ENCODE data around the gene EN2. TPM values are rescaled to one million over a fixed set of nuclear protein-coding genes. Genes with fewer than 3 reads are reported as not detected.

EN2 gene
- total and polyA plus RNA-seq, 7 experiments from 2014 or later = not detected

- Histone ChIP-seq H3K36me3 (ENCODE audit: control insufficient read depth in 2 of 3, insufficient read depth in 3 of 3, low read length in 3 of 3) (no peaks in the 10 kb centered on the region), H3K4me3 (ENCODE audit: low read length) (no peak overlapping the region), H3K27ac (ENCODE audit: low read depth, low read length) (no peak overlapping the region), H3K4me1 (ENCODE audit: control insufficient read depth in 2 of 2, insufficient read depth in 2 of 2, low read length in 2 of 2) (no peaks in the 10 kb centered on the region), H3K9me3 (ENCODE audit: control insufficient read depth in 2 of 3, low read length in 3 of 3) (no peaks in the 10 kb centered on the region), H3K27me3 (ENCODE audit: control insufficient read depth in 2 of 2, insufficient read depth in 2 of 2, low read length in 2 of 2) (peaks cover 4 to 28% of the 10 kb centered on the region in 2 donors)
- DNase-seq (no peak), ATAC-seq (no peak)
- peaks cover 61 to 84% (median 71%) of the 10 kb centered on the region in 5 donors for H3K27me3 Mint-ChIP-seq
- no peaks in the 10 kb centered on the region for H3K9me3 Mint-ChIP-seq
- peaks cover 6 to 19% (median 13%) of the 10 kb centered on the region in 7 donors for H3K4me1 Mint-ChIP-seq
- intact Hi-C loops (cut with micrococcal nuclease) = no loop called here
- ChIA-PET POLR2A (no interaction called here), CTCF (no interaction called here)
- no peak overlapping the region for H3K4me3 Mint-ChIP-seq
- peaks cover 0 to 4% (median 0%) of the 10 kb centered on the region in 5 donors for H3K36me3 Mint-ChIP-seq
- no peak overlapping the region for H3K27ac Mint-ChIP-seq
Measured at GRCh38 chr7:155463114-155463811, 5.3 kb downstream of the EN2 start.

DNA sequence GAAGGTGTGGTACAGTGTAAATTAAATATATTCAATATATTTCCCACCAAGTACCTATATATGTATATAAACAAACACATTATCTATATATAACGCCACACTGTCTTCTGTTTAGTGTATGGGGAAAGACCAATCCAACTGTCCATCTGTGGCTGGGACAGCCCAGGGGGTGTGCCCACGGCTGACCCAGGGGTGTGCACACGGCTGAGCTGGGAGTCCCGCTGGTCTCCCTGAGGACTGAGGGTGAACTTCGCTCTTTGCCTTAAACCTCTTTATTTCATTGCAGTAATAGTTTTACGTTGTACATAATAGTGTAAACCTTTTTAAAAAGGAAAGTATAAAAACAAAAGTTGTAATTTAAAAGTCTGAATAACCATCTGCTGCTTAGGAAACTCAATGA lies 6.3 kb downstream of the EN2 start:
- Mint-ChIP-seq H3K27ac (no peak overlapping the region), H3K4me3 (no peak overlapping the region), H3K9me3 (no peaks in the 10 kb centered on the region), H3K27me3 (peaks cover 67 to 92% (median 76%) of the 10 kb centered on the region in 5 donors), H3K4me1 (peaks cover 6 to 22% (median 16%) of the 10 kb centered on the region in 7 donors), H3K36me3 (peaks cover 0 to 2% (median 0%) of the 10 kb centered on the region in 5 donors)
- H3K4me3 ChIP-seq (ENCODE audit: low read length) = no peak overlapping the region
- H3K27me3 ChIP-seq (ENCODE audit: control insufficient read depth in 2 of 2, insufficient read depth in 2 of 2, low read length in 2 of 2) = peaks cover 5 to 28% of the 10 kb centered on the region in 2 donors
- no peak overlapping the region for H3K27ac ChIP-seq (ENCODE audit: low read depth, low read length)
- ChIA-PET CTCF (no interaction called here), POLR2A (no interaction called here)
- DNase-seq (no peak), ATAC-seq (no peak)
- no peaks in the 10 kb centered on the region for H3K9me3 ChIP-seq (ENCODE audit: control insufficient read depth in 2 of 3, low read length in 3 of 3)
- intact Hi-C loops (cut with micrococcal nuclease) = no loop called here
- H3K4me1 ChIP-seq (ENCODE audit: control insufficient read depth in 2 of 2, insufficient read depth in 2 of 2, low read length in 2 of 2) = no peaks in the 10 kb centered on the region
- H3K36me3 ChIP-seq (ENCODE audit: control insufficient read depth in 2 of 3, insufficient read depth in 3 of 3, low read length in 3 of 3) = no peaks in the 10 kb centered on the region

DNA sequence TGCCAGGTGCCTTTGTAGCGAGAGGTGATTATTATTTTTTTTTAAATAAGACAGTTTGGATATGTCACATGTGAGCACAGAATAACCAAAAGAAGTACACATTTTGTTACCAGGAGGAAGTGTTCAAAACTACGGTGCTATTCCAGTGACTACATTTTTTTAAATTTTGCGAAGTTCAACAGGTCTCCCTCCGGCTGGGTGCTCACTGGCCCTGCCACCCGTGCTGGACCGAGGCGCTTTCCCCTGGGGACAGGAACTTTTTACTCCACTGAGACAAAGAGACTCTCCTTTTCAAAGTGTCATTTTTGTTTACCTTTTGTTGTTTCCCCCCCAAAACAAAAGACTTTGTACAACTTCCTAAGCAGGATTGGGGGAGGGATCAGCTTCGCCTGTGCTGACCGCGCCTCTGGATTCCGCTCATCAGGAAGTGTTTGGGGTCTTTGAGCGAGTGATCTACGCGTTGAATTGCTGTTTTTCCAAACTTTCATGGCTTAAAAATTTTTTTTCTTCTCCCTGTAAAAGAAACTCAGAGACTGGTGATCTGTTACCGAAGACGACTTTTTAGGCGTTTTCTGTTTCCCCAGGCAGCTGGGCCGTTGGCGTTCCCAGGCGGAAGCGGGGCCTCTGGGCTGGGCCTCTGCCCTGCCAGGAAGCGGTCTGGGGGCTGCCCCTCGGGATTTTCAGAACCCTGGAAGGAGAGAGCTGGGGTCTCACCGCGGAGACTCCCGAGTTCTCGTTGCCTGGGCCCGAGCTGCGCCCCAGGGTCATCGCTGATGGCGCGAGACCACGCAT lies 7.2 kb downstream of the EN2 start:
- Histone ChIP-seq H3K9me3 (ENCODE audit: control insufficient read depth in 2 of 3, low read length in 3 of 3) (no peaks in the 10 kb centered on the region), H3K4me3 (ENCODE audit: low read length) (no peak overlapping the region), H3K27ac (ENCODE audit: low read depth, low read length) (no peak overlapping the region), H3K27me3 (ENCODE audit: control insufficient read depth in 2 of 2, insufficient read depth in 2 of 2, low read length in 2 of 2) (peaks cover 7 to 22% of the 10 kb centered on the region in 2 donors), H3K36me3 (ENCODE audit: control insufficient read depth in 2 of 3, insufficient read depth in 3 of 3, low read length in 3 of 3) (no peaks in the 10 kb centered on the region), H3K4me1 (ENCODE audit: control insufficient read depth in 2 of 2, insufficient read depth in 2 of 2, low read length in 2 of 2) (no peaks in the 10 kb centered on the region)
- CTCF ChIA-PET = no interaction called here
- DNase-seq (no peak), ATAC-seq (no peak)
- intact Hi-C loops (cut with micrococcal nuclease) = loop anchor here in 1 of 2 donors (5.0 kb wide), 1 partner anchor 1542 kb away; no protein-coding TSS in a partner anchor
- H3K27ac Mint-ChIP-seq = peak overlapping the region in 1 of 9 donors; percentile 9
- H3K4me3 Mint-ChIP-seq = peak overlapping the region in 2 of 10 donors; percentile 15 to 16
- H3K36me3 Mint-ChIP-seq = peaks cover 0 to 1% (median 0%) of the 10 kb centered on the region in 5 donors
- POLR2A ChIA-PET = no interaction called here
- no peaks in the 10 kb centered on the region for H3K9me3 Mint-ChIP-seq
- H3K27me3 Mint-ChIP-seq = peaks cover 67 to 92% (median 78%) of the 10 kb centered on the region in 5 donors
- peaks cover 6 to 20% (median 8%) of the 10 kb centered on the region in 7 donors for H3K4me1 Mint-ChIP-seq

DNA sequence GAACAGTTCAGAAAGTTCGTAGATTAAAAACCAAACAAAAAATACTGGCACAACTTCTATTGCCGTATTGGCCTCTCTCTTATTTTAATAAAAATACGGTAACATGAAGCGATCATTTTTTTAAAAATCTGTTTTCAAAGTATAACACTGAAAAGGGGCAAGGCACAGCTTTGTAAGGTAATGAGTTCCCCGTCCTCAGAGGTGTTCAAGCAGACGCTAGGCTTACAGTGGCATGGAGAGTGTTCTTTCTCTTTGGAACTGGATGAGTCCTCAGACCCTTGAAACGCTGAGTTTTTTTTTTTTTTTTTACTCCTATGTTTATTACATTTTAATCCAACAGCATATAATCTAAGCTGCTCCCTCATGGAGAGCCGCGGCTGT lies 7.8 kb downstream of the EN2 start:
- no peaks in the 10 kb centered on the region for H3K9me3 Mint-ChIP-seq
- intact Hi-C loops (cut with micrococcal nuclease) = loop anchor here in 1 of 2 donors (2.0 to 5.0 kb wide), 2 partner anchors 89 to 1542 kb away; no protein-coding TSS in a partner anchor
- ChIA-PET CTCF (no interaction called here), POLR2A (no interaction called here)
- Histone ChIP-seq H3K27ac (ENCODE audit: low read depth, low read length) (no peak overlapping the region), H3K27me3 (ENCODE audit: control insufficient read depth in 2 of 2, insufficient read depth in 2 of 2, low read length in 2 of 2) (peaks cover 7 to 27% of the 10 kb centered on the region in 2 donors), H3K9me3 (ENCODE audit: control insufficient read depth in 2 of 3, low read length in 3 of 3) (no peaks in the 10 kb centered on the region), H3K4me3 (ENCODE audit: low read length) (no peak overlapping the region), H3K4me1 (ENCODE audit: control insufficient read depth in 2 of 2, insufficient read depth in 2 of 2, low read length in 2 of 2) (no peaks in the 10 kb centered on the region), H3K36me3 (ENCODE audit: control insufficient read depth in 2 of 3, insufficient read depth in 3 of 3, low read length in 3 of 3) (no peaks in the 10 kb centered on the region)
- H3K27ac Mint-ChIP-seq = peak overlapping the region in 1 of 9 donors; percentile 18
- no peak for ATAC-seq
- H3K27me3 Mint-ChIP-seq = peaks cover 72 to 92% (median 81%) of the 10 kb centered on the region in 5 donors
- peak overlapping the region in 2 of 10 donors; percentile 25 to 56 for H3K4me3 Mint-ChIP-seq
- no peak for DNase-seq
- H3K4me1 Mint-ChIP-seq = peaks cover 6 to 20% (median 11%) of the 10 kb centered on the region in 7 donors
- peaks cover 0 to 1% (median 0%) of the 10 kb centered on the region in 5 donors for H3K36me3 Mint-ChIP-seq

DNA sequence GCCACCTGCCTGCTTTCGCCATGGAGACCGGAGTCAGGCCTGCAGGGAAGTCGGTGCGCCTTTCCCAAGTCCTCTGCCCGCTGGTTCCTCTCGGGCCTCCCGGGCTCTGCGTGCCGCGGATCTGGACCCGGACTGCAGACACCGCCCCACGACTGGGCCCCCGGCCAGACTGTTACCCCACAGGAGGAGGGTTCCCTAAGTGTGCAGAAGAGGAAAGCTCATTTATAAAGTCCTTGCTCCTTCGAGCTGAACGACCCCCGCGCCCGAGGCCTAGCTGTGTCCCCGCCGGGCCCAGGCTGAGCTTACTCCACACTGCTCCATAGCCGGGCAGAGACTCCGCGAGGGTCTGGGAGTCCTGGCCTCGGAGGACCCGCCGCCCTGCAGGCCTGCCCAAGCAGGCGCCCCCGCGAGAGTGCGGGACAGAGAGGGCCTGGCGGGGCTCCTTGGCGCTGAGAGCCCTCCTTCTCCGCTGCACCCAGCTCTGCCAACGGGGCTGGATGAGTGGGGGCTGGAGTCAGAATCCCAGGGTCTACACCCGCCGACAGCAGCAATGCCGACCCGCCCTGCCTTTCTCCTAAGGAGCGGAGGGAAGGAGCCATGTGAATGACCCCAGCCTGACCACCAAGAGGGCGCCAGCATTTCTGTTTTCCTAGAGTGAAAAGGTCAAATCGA lies 8.3 kb downstream of the EN2 start:
- H3K27ac ChIP-seq (ENCODE audit: low read depth, low read length) = no peak overlapping the region
- Mint-ChIP-seq H3K36me3 (peaks cover 0 to 1% (median 0%) of the 10 kb centered on the region in 5 donors), H3K9me3 (no peaks in the 10 kb centered on the region), H3K4me3 (peak overlapping the region in 4 of 10 donors; percentile 9 to 62 (median 44)), H3K4me1 (peaks cover 6 to 23% (median 10%) of the 10 kb centered on the region in 7 donors), H3K27me3 (peaks cover 72 to 92% (median 81%) of the 10 kb centered on the region in 5 donors), H3K27ac (peak overlapping the region in 1 of 9 donors; percentile 18)
- ATAC-seq = no peak
- no peaks in the 10 kb centered on the region for H3K4me1 ChIP-seq (ENCODE audit: control insufficient read depth in 2 of 2, insufficient read depth in 2 of 2, low read length in 2 of 2)
- H3K4me3 ChIP-seq (ENCODE audit: low read length) = no peak overlapping the region
- H3K27me3 ChIP-seq (ENCODE audit: control insufficient read depth in 2 of 2, insufficient read depth in 2 of 2, low read length in 2 of 2) = peaks cover 10 to 28% of the 10 kb centered on the region in 2 donors
- no peaks in the 10 kb centered on the region for H3K9me3 ChIP-seq (ENCODE audit: control insufficient read depth in 2 of 3, low read length in 3 of 3)
- no peaks in the 10 kb centered on the region for H3K36me3 ChIP-seq (ENCODE audit: control insufficient read depth in 2 of 3, insufficient read depth in 3 of 3, low read length in 3 of 3)
- CTCF ChIA-PET = no interaction called here
- no peak for DNase-seq
- POLR2A ChIA-PET = no interaction called here
- intact Hi-C loops (cut with micrococcal nuclease) = loop anchor here in 1 of 2 donors (2.0 to 5.0 kb wide), 2 partner anchors 89 to 1541 kb away; no protein-coding TSS in a partner anchor

Data from naive thymus-derived CD4-positive, alpha-beta T cell (primary cell).